GM21367 (cell line): Measurements from ENCODE around the gene SERTAD2.

ENCODE experiments used
- ATAC-seq: cut with Tn5 transposase; IDR thresholded peaks from one replicate; pipeline ENCODE4 v1.9.1; 2021; ENCODE audit not compliant: unreplicated experiment

Gene SERTAD2

GRCh38 chr2:64629875-64630274 lies 23.8 kb downstream of the SERTAD2 start:
- ATAC-seq: no peak

GRCh38 chr2:64629329-64629781 lies 24.4 kb downstream of the SERTAD2 start:
- no peak for ATAC-seq

GRCh38 chr2:64627860-64628841 lies 25.6 kb downstream of the SERTAD2 start:
- ATAC-seq: no peak

- ATAC-seq: no peak
Measured at GRCh38 chr2:64626963-64627760, 26.6 kb downstream of the SERTAD2 start.

GRCh38 chr2:64626146-64626809 lies 27.4 kb downstream of the SERTAD2 start:
- no peak for ATAC-seq

GRCh38 chr2:64625299-64626145 lies 28.2 kb downstream of the SERTAD2 start:
- ATAC-seq: no peak

GRCh38 chr2:64624862-64625261 lies 28.9 kb downstream of the SERTAD2 start:
- ATAC-seq: no peak

GRCh38 chr2:64624108-64624610 lies 29.6 kb downstream of the SERTAD2 start:
- ATAC-seq: no peak

GRCh38 chr2:64623242-64623850 lies 30.4 kb downstream of the SERTAD2 start:
- ATAC-seq: no peak

GRCh38 chr2:64622443-64623241 lies 31.1 kb downstream of the SERTAD2 start:
- no peak for ATAC-seq

GRCh38 chr2:64620661-64621060 lies 33.1 kb downstream of the SERTAD2 start:
- no peak for ATAC-seq

GRCh38 chr2:64617631-64618151 lies 36.0 kb downstream of the SERTAD2 start:
- ATAC-seq: no peak

GRCh38 chr2:64615844-64616536 lies 37.7 kb downstream of the SERTAD2 start:
- no peak for ATAC-seq

- no peak for ATAC-seq
Measured at GRCh38 chr2:64615192-64615763, 38.4 kb downstream of the SERTAD2 start.

GRCh38 chr2:64613276-64613675 lies 40.4 kb downstream of the SERTAD2 start:
- no peak for ATAC-seq

GRCh38 chr2:64612575-64613195 lies 41.0 kb downstream of the SERTAD2 start:
- ATAC-seq: no peak

GRCh38 chr2:64610316-64610855 lies 43.3 kb downstream of the SERTAD2 start:
- no peak for ATAC-seq
